Neural progenitor cell (in vitro differentiated cells): ENCODE results near the gene ASL.

ENCODE experiments used
- EZH2phosphoT487 ChIP-seq: fragments of 200-600 bp; sonication (generic); IDR thresholded peaks from 2 replicates; pipeline ENCODE4 v1.6.1; 2017; ENCODE audit warnings: antibody characterized with exemption
- TF ChIP-seq, protein P1 (sequence below): fragments of 200-600 bp; sonication (generic); IDR thresholded peaks from 2 replicates; pipeline ENCODE4 v1.5.1; 2017; ENCODE audit warnings: antibody characterized with exemption, mild to moderate bottlenecking

DNA sequence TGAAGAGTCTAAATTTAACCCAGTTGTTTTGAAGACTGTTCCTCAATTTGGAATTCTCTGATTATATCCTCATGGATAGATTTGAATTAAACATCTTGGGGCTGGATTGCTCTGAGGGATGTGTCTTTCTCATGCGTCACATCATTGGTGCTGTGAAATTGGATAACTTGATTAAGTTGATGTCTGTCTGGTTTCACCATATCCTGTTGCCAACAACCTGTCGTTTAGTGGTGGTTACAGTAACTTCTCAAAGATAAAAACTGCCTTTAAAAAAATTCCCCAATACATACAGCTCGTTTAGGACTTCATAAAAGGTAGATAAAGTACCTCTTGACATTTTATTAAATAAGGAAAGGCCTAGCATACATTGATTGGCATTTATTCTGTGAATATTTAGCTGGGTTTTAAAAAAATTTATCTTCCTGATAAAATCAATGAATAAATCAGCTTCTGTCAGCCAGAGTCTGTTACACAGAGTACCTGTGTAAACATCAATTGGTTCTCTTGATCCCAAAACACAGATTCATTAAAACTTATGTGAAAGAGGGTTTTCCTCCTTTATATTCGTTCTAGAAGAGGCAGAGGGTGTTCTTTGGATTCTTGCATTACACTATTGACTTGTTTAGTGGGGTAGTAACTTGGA is 49.6 kb downstream of the ASL start:
- TF ChIP-seq, protein P1, sequence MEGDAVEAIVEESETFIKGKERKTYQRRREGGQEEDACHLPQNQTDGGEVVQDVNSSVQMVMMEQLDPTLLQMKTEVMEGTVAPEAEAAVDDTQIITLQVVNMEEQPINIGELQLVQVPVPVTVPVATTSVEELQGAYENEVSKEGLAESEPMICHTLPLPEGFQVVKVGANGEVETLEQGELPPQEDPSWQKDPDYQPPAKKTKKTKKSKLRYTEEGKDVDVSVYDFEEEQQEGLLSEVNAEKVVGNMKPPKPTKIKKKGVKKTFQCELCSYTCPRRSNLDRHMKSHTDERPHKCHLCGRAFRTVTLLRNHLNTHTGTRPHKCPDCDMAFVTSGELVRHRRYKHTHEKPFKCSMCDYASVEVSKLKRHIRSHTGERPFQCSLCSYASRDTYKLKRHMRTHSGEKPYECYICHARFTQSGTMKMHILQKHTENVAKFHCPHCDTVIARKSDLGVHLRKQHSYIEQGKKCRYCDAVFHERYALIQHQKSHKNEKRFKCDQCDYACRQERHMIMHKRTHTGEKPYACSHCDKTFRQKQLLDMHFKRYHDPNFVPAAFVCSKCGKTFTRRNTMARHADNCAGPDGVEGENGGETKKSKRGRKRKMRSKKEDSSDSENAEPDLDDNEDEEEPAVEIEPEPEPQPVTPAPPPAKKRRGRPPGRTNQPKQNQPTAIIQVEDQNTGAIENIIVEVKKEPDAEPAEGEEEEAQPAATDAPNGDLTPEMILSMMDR = no peak
- TF ChIP-seq EZH2phosphoT487 = no peak
